Ishikawa (cell line): ENCODE data around the gene DARS1.

ENCODE experiments used
- CEBPB ChIP-seq: IDR thresholded peaks from 2 replicates; pipeline ENCODE4 v1.6.1; 2012
- CREB1 ChIP-seq: IDR thresholded peaks from 2 replicates; pipeline ENCODE4 v1.6.1; 2012; ENCODE audit warnings: low read depth
- EGR1 ChIP-seq: IDR thresholded peaks from 2 replicates; pipeline ENCODE4 v1.6.1; 2012
- EP300 ChIP-seq: IDR thresholded peaks from 2 replicates; pipeline ENCODE4 v1.6.1; 2012; ENCODE audit warnings: borderline replicate concordance
- FOXM1 ChIP-seq: IDR thresholded peaks from 2 replicates; pipeline ENCODE4 v1.6.1; 2012; ENCODE audit warnings: low read depth, borderline replicate concordance
- MAX ChIP-seq: IDR thresholded peaks from 2 replicates; pipeline ENCODE4 v1.6.1; 2012
- NFIC ChIP-seq: IDR thresholded peaks from 2 replicates; pipeline ENCODE4 v1.6.1; 2012
- RAD21 ChIP-seq: IDR thresholded peaks from 2 replicates; pipeline ENCODE4 v1.6.1; 2012; ENCODE audit warnings: low read depth
- TAF1 ChIP-seq: IDR thresholded peaks from 2 replicates; pipeline ENCODE4 v1.6.1; 2012; ENCODE audit warnings: low read depth, mild to moderate bottlenecking
- TCF12 ChIP-seq: IDR thresholded peaks from 2 replicates; pipeline ENCODE4 v1.6.1; 2012; ENCODE audit warnings: low read depth
- TEAD4 ChIP-seq: IDR thresholded peaks from 2 replicates; pipeline ENCODE4 v1.6.1; 2012
- YY1 ChIP-seq: IDR thresholded peaks from 2 replicates; pipeline ENCODE4 v1.6.1; 2012; ENCODE audit warnings: low read depth
- ZBTB7A ChIP-seq: IDR thresholded peaks from 2 replicates; pipeline ENCODE4 v1.6.1; 2012; ENCODE audit warnings: low read depth
- TF ChIP-seq, protein P1 (sequence below): IDR thresholded peaks from 2 replicates; pipeline ENCODE4 v1.6.1; 2012
- TF ChIP-seq, protein P2 (sequence below): IDR thresholded peaks from 2 replicates; pipeline ENCODE4 v1.6.1; 2012; ENCODE audit warnings: low read depth, mild to moderate bottlenecking

The DARS1 gene

GRCh38 chr2:135925571-135925970, 59.9 kb downstream of the DARS1 start:
- no peak for TF ChIP-seq EP300
- TF ChIP-seq TCF12, result no peak
- TF ChIP-seq FOXM1, result no peak
- TF ChIP-seq, protein P1, sequence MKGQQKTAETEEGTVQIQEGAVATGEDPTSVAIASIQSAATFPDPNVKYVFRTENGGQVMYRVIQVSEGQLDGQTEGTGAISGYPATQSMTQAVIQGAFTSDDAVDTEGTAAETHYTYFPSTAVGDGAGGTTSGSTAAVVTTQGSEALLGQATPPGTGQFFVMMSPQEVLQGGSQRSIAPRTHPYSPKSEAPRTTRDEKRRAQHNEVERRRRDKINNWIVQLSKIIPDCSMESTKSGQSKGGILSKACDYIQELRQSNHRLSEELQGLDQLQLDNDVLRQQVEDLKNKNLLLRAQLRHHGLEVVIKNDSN, result no peak
- no peak for TF ChIP-seq TEAD4
- TF ChIP-seq MAX, result no peak
- no peak for TF ChIP-seq YY1
- TF ChIP-seq CEBPB, result no peak
- TF ChIP-seq EGR1, result no peak
- no peak for TF ChIP-seq NFIC
- TF ChIP-seq ZBTB7A, result no peak
- no peak for TF ChIP-seq CREB1
- no peak for TF ChIP-seq RAD21
- TF ChIP-seq TAF1, result no peak

- peak; percentile 41 for TF ChIP-seq RAD21
- no peak for TF ChIP-seq CEBPB
- TF ChIP-seq TEAD4, result no peak
Observed at GRCh38 chr2:135916207-135916606, 69.2 kb downstream of the DARS1 start.

GRCh38 chr2:135914485-135914884, 70.9 kb downstream of the DARS1 start:
- TF ChIP-seq CEBPB (no peak), RAD21 (no peak), TEAD4 (no peak), FOXM1 (no peak), MAX (no peak), TCF12 (no peak), CREB1 (no peak), EGR1 (no peak), YY1 (no peak), EP300 (no peak), NFIC (no peak), TAF1 (no peak), ZBTB7A (no peak)
- TF ChIP-seq, protein P1, result no peak

DNA sequence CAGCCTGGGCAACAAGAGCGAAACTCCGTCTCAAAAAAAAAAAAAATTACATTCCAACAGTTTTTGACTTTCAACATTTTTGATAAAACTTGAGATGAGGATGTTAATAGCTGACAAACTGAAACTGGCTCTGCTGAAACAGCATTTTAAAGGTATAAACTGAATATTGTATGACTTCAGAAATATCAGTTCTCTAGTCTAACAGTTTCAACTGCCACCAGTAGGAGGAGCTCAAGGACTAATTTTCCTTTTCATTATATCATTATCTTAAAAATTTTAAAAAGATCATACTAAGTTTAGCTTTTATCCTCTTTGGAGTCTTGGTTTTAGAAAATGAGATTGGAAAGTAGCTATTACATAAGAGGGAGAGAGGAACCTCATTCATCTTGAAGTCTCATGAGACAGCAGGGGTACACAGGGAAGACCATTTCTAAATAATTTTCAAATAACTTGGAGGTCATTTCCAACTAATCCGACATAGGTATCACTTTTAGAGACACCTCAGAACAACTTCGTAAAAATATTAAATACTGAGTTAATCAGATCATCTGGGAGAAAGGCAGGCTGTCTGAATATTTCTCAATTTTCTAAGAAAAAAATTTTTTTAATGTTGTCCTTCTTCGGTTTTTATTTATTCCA, 71.6 kb downstream of the DARS1 start:
- TF ChIP-seq TAF1, result no peak
- peak; percentile 67 for TF ChIP-seq RAD21
- no peak for TF ChIP-seq FOXM1
- TF ChIP-seq EGR1, result no peak
- TF ChIP-seq ZBTB7A, result no peak
- TF ChIP-seq TCF12, result no peak
- no peak for TF ChIP-seq CREB1

- TF ChIP-seq TAF1, result no peak
- TF ChIP-seq ZBTB7A, result no peak
- TF ChIP-seq, protein P2, sequence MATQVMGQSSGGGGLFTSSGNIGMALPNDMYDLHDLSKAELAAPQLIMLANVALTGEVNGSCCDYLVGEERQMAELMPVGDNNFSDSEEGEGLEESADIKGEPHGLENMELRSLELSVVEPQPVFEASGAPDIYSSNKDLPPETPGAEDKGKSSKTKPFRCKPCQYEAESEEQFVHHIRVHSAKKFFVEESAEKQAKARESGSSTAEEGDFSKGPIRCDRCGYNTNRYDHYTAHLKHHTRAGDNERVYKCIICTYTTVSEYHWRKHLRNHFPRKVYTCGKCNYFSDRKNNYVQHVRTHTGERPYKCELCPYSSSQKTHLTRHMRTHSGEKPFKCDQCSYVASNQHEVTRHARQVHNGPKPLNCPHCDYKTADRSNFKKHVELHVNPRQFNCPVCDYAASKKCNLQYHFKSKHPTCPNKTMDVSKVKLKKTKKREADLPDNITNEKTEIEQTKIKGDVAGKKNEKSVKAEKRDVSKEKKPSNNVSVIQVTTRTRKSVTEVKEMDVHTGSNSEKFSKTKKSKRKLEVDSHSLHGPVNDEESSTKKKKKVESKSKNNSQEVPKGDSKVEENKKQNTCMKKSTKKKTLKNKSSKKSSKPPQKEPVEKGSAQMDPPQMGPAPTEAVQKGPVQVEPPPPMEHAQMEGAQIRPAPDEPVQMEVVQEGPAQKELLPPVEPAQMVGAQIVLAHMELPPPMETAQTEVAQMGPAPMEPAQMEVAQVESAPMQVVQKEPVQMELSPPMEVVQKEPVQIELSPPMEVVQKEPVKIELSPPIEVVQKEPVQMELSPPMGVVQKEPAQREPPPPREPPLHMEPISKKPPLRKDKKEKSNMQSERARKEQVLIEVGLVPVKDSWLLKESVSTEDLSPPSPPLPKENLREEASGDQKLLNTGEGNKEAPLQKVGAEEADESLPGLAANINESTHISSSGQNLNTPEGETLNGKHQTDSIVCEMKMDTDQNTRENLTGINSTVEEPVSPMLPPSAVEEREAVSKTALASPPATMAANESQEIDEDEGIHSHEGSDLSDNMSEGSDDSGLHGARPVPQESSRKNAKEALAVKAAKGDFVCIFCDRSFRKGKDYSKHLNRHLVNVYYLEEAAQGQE, result no peak
- no peak for TF ChIP-seq EP300
- TF ChIP-seq CREB1, result no peak
- TF ChIP-seq FOXM1, result no peak
- TF ChIP-seq, protein P1, result no peak
- TF ChIP-seq NFIC, result no peak
- TF ChIP-seq YY1, result no peak
- no peak for TF ChIP-seq RAD21
- no peak for TF ChIP-seq CEBPB
- TF ChIP-seq TCF12, result no peak
- TF ChIP-seq MAX, result no peak
Observed at GRCh38 chr2:135909976-135910375, 75.5 kb downstream of the DARS1 start.

DNA sequence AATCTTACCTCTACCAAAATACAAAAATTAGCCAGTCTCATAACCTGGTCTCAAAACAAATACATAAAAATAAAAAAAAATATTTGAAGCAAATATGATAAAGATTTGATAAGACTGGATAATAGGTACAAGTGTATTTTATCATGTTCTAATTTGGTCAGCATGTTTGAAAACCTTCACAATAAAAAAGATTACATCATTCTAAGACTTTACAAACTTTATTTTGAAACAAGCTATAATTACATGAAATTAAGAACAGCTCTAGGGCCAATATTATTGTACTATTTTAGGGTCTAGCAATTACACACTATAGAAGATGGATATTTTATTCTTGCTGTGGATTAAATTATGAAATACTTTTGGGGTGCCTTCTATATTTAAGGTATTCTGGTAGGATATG, 79.7 kb downstream of the DARS1 start:
- TF ChIP-seq MAX (no peak), TAF1 (no peak), TCF12 (no peak), NFIC (no peak), CREB1 (no peak), FOXM1 (no peak), RAD21 (no peak)
- TF ChIP-seq, protein P2, result no peak
- TF ChIP-seq, protein P1, result no peak
